DOHH2 (cell line): ENCODE results near the gene MTMR6.

Experiments used
- H3F3A ChIP-seq: fragments of 200-600 bp; sonication (generic), shearing (Covaris generic); 2 replicates; pipeline ENCODE4 v1.6.0; 2016; ENCODE audit warnings: antibody characterized with exemption, mild to moderate bottlenecking; ENCODE audit not compliant: control insufficient read depth, insufficient read depth
- H3K27ac ChIP-seq: fragments of 200-600 bp; sonication (generic); 2 replicates; pipeline ENCODE4 v1.5.1; 2014; ENCODE audit warnings: low read depth, mild to moderate bottlenecking, low read length, moderate library complexity
- H3K27me3 ChIP-seq: fragments of 200-600 bp; sonication (generic); 2 replicates; pipeline ENCODE4 v1.6.1; 2014; ENCODE audit warnings: mild to moderate bottlenecking, low read length, mixed read lengths; ENCODE audit not compliant: control insufficient read depth
- H3K36me3 ChIP-seq: fragments of 200-600 bp; sonication (generic); 2 replicates; pipeline ENCODE4 v1.6.1; 2014; ENCODE audit warnings: mild to moderate bottlenecking, low read length, moderate library complexity, mixed read lengths; ENCODE audit not compliant: control insufficient read depth
- H3K4me1 ChIP-seq: fragments of 200-600 bp; sonication (generic); 2 replicates; pipeline ENCODE4 v1.6.1; 2014; ENCODE audit warnings: mild to moderate bottlenecking, low read length, mixed read lengths; ENCODE audit not compliant: control insufficient read depth
- H3K4me2 ChIP-seq: fragments of 200-600 bp; sonication (generic); 2 replicates; pipeline ENCODE4 v1.6.0; 2014; ENCODE audit warnings: mild to moderate bottlenecking, low read length, moderate library complexity
- H3K4me3 ChIP-seq: fragments of 200-600 bp; sonication (generic); 2 replicates; pipeline ENCODE4 v1.5.1; 2014; ENCODE audit warnings: mild to moderate bottlenecking, low read length, mixed read lengths
- H3K79me2 ChIP-seq: fragments of 200-600 bp; sonication (generic); 2 replicates; pipeline ENCODE4 v1.6.1; 2014; ENCODE audit warnings: mild to moderate bottlenecking, low read length, mixed read lengths; ENCODE audit not compliant: control insufficient read depth
- H3K9me2 ChIP-seq: fragments of 200-600 bp; sonication (generic); replicated peaks from 2 replicates; pipeline ENCODE4 v1.6.1; 2014; ENCODE audit warnings: mild to moderate bottlenecking, low read length, mixed read lengths; ENCODE audit not compliant: control insufficient read depth
- H3K9me3 ChIP-seq: fragments of 200-600 bp; sonication (generic); 2 replicates; pipeline ENCODE4 v1.6.1; 2014; ENCODE audit warnings: antibody characterized with exemption, low read length, mixed read lengths; ENCODE audit not compliant: control insufficient read depth, insufficient read depth
- H4K20me1 ChIP-seq: fragments of 200-600 bp; sonication (generic); 2 replicates; pipeline ENCODE4 v1.6.0; 2014; ENCODE audit warnings: low read depth, mild to moderate bottlenecking, antibody characterized with exemption, low read length, moderate library complexity; ENCODE audit not compliant: control insufficient read depth, insufficient read depth
- CTCF ChIP-seq: fragments of 200-600 bp; sonication (generic); IDR thresholded peaks from one replicate; pipeline ENCODE4 v1.5.1; 2014; ENCODE audit warnings: antibody characterized with exemption, mild to moderate bottlenecking, low read depth, low read length; ENCODE audit not compliant: poor library complexity, severe bottlenecking
- EZH2phosphoT487 ChIP-seq: fragments of 200-600 bp; sonication (generic); IDR thresholded peaks from 2 replicates; pipeline ENCODE4 v1.6.1; 2017; ENCODE audit warnings: borderline replicate concordance, mild to moderate bottlenecking, antibody characterized with exemption, low read length, moderate library complexity, mixed read lengths

MTMR6 gene

GRCh38 chr13:25295228-25295627, 7.9 kb upstream of the MTMR6 start:
- TF ChIP-seq EZH2phosphoT487 (no peak), CTCF (no peak)
- Histone ChIP-seq H3K4me3 (no peak overlapping the region), H3K27ac (no peak overlapping the region), H3K4me2 (no peak overlapping the region), H4K20me1 (no peaks in the 10 kb centered on the region), H3F3A (no peaks in the 10 kb centered on the region), H3K36me3 (no peaks in the 10 kb centered on the region), H3K9me3 (peaks cover 2% of the 10 kb centered on the region; the same call in 1 of the 2 replicates), H3K4me1 (peaks cover 5% of the 10 kb centered on the region), H3K79me2 (no peaks in the 10 kb centered on the region), H3K9me2 (no peaks in the 10 kb centered on the region), H3K27me3 (peaks cover 10% of the 10 kb centered on the region)

- no peak overlapping the region for H3K4me2 ChIP-seq
- no peak for TF ChIP-seq EZH2phosphoT487
- H3K79me2 ChIP-seq: no peaks in the 10 kb centered on the region
- peaks cover 22% of the 10 kb centered on the region for H3K4me1 ChIP-seq
- no peaks in the 10 kb centered on the region for H4K20me1 ChIP-seq
- peaks cover 12% of the 10 kb centered on the region for H3F3A ChIP-seq
- no peaks in the 10 kb centered on the region for H3K9me2 ChIP-seq
- H3K27me3 ChIP-seq: peaks cover 10% of the 10 kb centered on the region
- H3K36me3 ChIP-seq: no peaks in the 10 kb centered on the region
- no peak overlapping the region for H3K4me3 ChIP-seq
- no peak overlapping the region for H3K27ac ChIP-seq
- no peaks in the 10 kb centered on the region for H3K9me3 ChIP-seq
Observed at GRCh38 chr13:25292301-25292700, 5.0 kb upstream of the MTMR6 start.

- Histone ChIP-seq H3K79me2 (peaks cover 3% of the 10 kb centered on the region), H3K4me3 (no peak overlapping the region), H3K27ac (no peak overlapping the region), H3K4me2 (no peak overlapping the region), H3K36me3 (peaks cover 3% of the 10 kb centered on the region; the same call in 1 of the 2 replicates), H3F3A (peaks cover 12% of the 10 kb centered on the region), H3K9me3 (no peaks in the 10 kb centered on the region), H3K27me3 (peaks cover 5% of the 10 kb centered on the region), H3K9me2 (no peaks in the 10 kb centered on the region), H4K20me1 (no peaks in the 10 kb centered on the region), H3K4me1 (peaks cover 22% of the 10 kb centered on the region)
- TF ChIP-seq CTCF (no peak), EZH2phosphoT487 (no peak)
Observed at GRCh38 chr13:25291691-25292090, 4.4 kb upstream of the MTMR6 start.

GRCh38 chr13:25288966-25289365, 1.7 kb upstream of the MTMR6 start:
- no peaks in the 10 kb centered on the region for H3K9me2 ChIP-seq
- H3F3A ChIP-seq: peaks cover 15% of the 10 kb centered on the region
- 0 out of 2 replicates have a peak overlapping the region, but pooled peaks have one; percentile 16 for H3K4me3 ChIP-seq
- peak overlapping the region; percentile 34 for H3K4me2 ChIP-seq
- peaks cover 9% of the 10 kb centered on the region for H3K36me3 ChIP-seq
- peaks cover 30% of the 10 kb centered on the region for H3K79me2 ChIP-seq
- peaks cover 4% of the 10 kb centered on the region; the same call in 1 of the 2 replicates for H4K20me1 ChIP-seq
- H3K4me1 ChIP-seq: peaks cover 37% of the 10 kb centered on the region
- no peaks in the 10 kb centered on the region for H3K27me3 ChIP-seq
- H3K9me3 ChIP-seq: no peaks in the 10 kb centered on the region
- H3K27ac ChIP-seq: no peak overlapping the region
- TF ChIP-seq EZH2phosphoT487 (no peak), CTCF (no peak)
